ENCODE measurements around the gene SPATA31A6. TPM values are rescaled to one million over a fixed set of nuclear protein-coding genes. Genes with fewer than 3 reads are reported as not detected.
A peak's percentile ranks its signal among the peaks of the same experiment; 100 is the strongest.
"Not testable (repeated sequence)": the region's sequence is repeated elsewhere in the genome, so short reads cannot be mapped to it uniquely, and the experiment has no call there.

The SPATA31A6 gene
- total RNA-seq (ENCODE audit: low replicate concordance), result not detected in 2 replicates
- long read RNA-seq, result 0 reads

DNA sequence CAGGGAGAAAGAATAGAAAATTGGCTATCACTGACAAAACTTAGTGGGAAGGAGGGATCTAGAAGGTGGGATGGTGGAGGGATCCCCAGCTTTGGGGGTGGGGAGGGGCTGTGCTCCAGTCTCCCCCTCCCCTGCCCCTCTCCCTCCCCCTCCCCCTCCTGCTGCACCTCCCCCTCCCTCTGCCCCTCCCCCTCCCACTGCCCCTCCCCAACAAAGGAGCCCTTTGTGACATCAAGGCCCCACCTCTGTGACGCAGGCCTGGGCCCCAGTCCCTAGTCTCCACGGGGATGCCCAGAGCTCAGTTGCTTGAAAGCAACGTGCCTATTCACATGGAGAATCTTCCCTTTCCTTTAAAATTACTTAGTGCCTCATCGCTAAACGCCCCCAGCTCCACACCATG lies at the start of gene SPATA31A6:
Gene SPATA31A6 (plus strand): TSS at position 301 of the 400 bp plus-strand sequence. CDS start 29 bp downstream, at position 330.
- H3K27ac Mint-ChIP-seq; H3K36me3 Mint-ChIP-seq; H3K9me3 Mint-ChIP-seq; H3K4me3 Mint-ChIP-seq; DNase-seq (ENCODE audit: extremely low spot score, unreplicated experiment); H3K4me1 Mint-ChIP-seq (ENCODE audit: unreplicated experiment); H3K27me3 Mint-ChIP-seq: not testable (repeated sequence)

- not testable (repeated sequence) for DNase-seq (ENCODE audit: extremely low spot score, unreplicated experiment); H3K36me3 Mint-ChIP-seq; H3K27me3 Mint-ChIP-seq; H3K9me3 Mint-ChIP-seq; H3K27ac Mint-ChIP-seq; H3K4me3 Mint-ChIP-seq; H3K4me1 Mint-ChIP-seq (ENCODE audit: unreplicated experiment)
- TF ChIP-seq, protein P1, sequence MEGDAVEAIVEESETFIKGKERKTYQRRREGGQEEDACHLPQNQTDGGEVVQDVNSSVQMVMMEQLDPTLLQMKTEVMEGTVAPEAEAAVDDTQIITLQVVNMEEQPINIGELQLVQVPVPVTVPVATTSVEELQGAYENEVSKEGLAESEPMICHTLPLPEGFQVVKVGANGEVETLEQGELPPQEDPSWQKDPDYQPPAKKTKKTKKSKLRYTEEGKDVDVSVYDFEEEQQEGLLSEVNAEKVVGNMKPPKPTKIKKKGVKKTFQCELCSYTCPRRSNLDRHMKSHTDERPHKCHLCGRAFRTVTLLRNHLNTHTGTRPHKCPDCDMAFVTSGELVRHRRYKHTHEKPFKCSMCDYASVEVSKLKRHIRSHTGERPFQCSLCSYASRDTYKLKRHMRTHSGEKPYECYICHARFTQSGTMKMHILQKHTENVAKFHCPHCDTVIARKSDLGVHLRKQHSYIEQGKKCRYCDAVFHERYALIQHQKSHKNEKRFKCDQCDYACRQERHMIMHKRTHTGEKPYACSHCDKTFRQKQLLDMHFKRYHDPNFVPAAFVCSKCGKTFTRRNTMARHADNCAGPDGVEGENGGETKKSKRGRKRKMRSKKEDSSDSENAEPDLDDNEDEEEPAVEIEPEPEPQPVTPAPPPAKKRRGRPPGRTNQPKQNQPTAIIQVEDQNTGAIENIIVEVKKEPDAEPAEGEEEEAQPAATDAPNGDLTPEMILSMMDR (conservative IDR thresholded peaks at IDR 0.05), result peak; percentile 69
Observed at GRCh38 chr9:42160299-42160698, 23.2 kb upstream of the SPATA31A6 start.

GRCh38 chr9:42219861-42220260 lies 36.4 kb downstream of the SPATA31A6 start:
- H3K9me3 Mint-ChIP-seq; H3K27me3 Mint-ChIP-seq; H3K27ac Mint-ChIP-seq; H3K36me3 Mint-ChIP-seq; H3K4me3 Mint-ChIP-seq; H3K4me1 Mint-ChIP-seq (ENCODE audit: unreplicated experiment); DNase-seq (ENCODE audit: extremely low spot score, unreplicated experiment): not testable (repeated sequence)

DNA sequence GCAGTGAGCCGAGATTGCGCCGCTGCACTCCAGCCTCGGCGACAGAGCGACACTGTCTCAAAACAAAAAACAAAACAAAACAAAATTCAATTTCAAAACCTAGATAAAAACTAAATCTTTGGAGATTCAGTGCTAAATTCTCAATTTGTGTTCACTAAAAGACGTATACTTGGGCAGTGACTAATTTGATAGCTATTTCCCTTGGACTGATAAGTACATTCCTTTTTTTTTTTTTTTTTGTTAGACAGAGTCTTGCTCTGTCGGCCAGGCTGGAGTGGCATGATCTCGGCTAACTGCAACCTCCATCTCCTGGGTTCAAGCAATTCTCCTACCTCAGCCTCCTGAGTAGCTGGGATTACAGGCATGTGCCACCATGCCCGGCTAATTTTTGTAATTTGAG lies 39.8 kb downstream of the SPATA31A6 start:
- H3K4me1 Mint-ChIP-seq (ENCODE audit: unreplicated experiment); H3K27me3 Mint-ChIP-seq; H3K36me3 Mint-ChIP-seq; DNase-seq (ENCODE audit: extremely low spot score, unreplicated experiment); H3K9me3 Mint-ChIP-seq; H3K4me3 Mint-ChIP-seq; H3K27ac Mint-ChIP-seq: not testable (repeated sequence)

- not testable (repeated sequence) for H3K4me3 Mint-ChIP-seq; H3K4me1 Mint-ChIP-seq (ENCODE audit: unreplicated experiment); H3K9me3 Mint-ChIP-seq; H3K27me3 Mint-ChIP-seq; H3K27ac Mint-ChIP-seq; DNase-seq (ENCODE audit: extremely low spot score, unreplicated experiment); H3K36me3 Mint-ChIP-seq
Observed at GRCh38 chr9:42233031-42233430, 49.6 kb downstream of the SPATA31A6 start.

- H3K9me3 Mint-ChIP-seq; H3K27me3 Mint-ChIP-seq; H3K4me3 Mint-ChIP-seq; H3K4me1 Mint-ChIP-seq (ENCODE audit: unreplicated experiment); DNase-seq (ENCODE audit: extremely low spot score, unreplicated experiment); H3K36me3 Mint-ChIP-seq; H3K27ac Mint-ChIP-seq: not testable (repeated sequence)
Observed at GRCh38 chr9:42234610-42235009, 51.2 kb downstream of the SPATA31A6 start.

DNA sequence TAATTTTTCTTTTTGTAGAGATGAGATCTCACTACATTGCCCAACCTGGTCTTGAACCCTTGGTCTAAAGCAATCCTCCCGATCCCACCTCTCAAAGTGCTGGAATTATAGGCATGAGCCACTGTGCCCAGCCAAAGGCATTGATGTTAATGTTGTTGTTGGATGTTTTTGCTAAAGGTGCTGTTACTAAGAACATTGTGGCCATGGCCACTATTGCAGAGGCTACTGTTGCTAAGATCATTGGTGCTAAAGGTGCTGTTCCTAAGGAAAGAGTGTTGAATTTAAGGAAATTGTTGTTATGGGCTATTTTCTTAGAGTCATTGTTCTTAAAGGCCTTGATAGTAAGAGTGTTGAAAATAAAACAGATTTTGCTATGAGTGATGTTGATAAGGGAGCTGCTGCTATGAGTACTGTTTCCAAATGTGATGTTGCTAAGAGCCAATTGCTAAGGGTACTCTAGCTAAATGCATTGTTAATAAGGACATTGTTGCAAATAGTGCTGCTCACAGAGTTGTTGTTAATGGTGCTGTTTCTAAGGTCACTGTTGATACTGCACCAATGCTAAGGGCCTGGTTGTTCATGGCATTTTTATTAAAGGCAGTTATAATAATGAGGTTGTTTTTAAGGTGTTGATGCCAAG lies 52.0 kb downstream of the SPATA31A6 start:
- H3K4me3 Mint-ChIP-seq; H3K4me1 Mint-ChIP-seq (ENCODE audit: unreplicated experiment); DNase-seq (ENCODE audit: extremely low spot score, unreplicated experiment); H3K9me3 Mint-ChIP-seq; H3K27ac Mint-ChIP-seq; H3K27me3 Mint-ChIP-seq; H3K36me3 Mint-ChIP-seq: not testable (repeated sequence)

DNA sequence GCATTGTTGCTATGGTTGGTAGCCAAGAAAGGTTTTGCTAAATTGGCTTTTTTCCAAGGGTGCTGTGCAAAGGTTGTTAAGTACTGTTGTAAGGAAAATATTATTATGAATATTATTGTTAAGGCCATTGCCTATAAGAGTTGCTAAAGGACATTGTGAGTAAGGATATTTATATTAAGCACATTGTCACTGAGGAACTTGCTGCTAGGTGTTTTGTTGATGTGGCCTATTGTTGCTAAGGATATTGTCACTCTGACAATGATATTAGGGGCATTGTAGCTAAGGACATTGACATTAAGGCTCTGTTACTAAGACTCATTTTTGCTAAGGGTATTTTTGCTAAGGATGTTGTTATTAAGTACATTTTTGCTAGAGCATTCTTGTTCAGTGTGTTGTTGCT lies 52.6 kb downstream of the SPATA31A6 start:
- DNase-seq (ENCODE audit: extremely low spot score, unreplicated experiment); H3K27me3 Mint-ChIP-seq; H3K9me3 Mint-ChIP-seq; H3K4me1 Mint-ChIP-seq (ENCODE audit: unreplicated experiment); H3K4me3 Mint-ChIP-seq; H3K27ac Mint-ChIP-seq; H3K36me3 Mint-ChIP-seq: not testable (repeated sequence)

- H3K27me3 Mint-ChIP-seq; H3K9me3 Mint-ChIP-seq; H3K4me3 Mint-ChIP-seq; H3K36me3 Mint-ChIP-seq; H3K4me1 Mint-ChIP-seq (ENCODE audit: unreplicated experiment); H3K27ac Mint-ChIP-seq; DNase-seq (ENCODE audit: extremely low spot score, unreplicated experiment): not testable (repeated sequence)
Observed at GRCh38 chr9:42237381-42237780, 53.9 kb downstream of the SPATA31A6 start.

GRCh38 chr9:42238862-42239261 lies 55.4 kb downstream of the SPATA31A6 start:
- not testable (repeated sequence) for H3K9me3 Mint-ChIP-seq; H3K4me1 Mint-ChIP-seq (ENCODE audit: unreplicated experiment); H3K27me3 Mint-ChIP-seq; DNase-seq (ENCODE audit: extremely low spot score, unreplicated experiment); H3K36me3 Mint-ChIP-seq; H3K4me3 Mint-ChIP-seq; H3K27ac Mint-ChIP-seq

Other genes with a start within 250 kb of the SPATA31A6 start
- 4.5 and 29.7 TPM in 2 replicates for gene CNTNAP3B, start 54.2 kb upstream of the SPATA31A6 start, total RNA-seq (ENCODE audit: low replicate concordance)